Measurements from ENCODE around the gene SCNN1B. TPM values are rescaled to one million over a fixed set of nuclear protein-coding genes. Genes with fewer than 3 reads are reported as not detected.

SCNN1B gene
- total and polyA plus RNA-seq, 10 donors: 0.80 to 6.3 (median 2.9) TPM

DNA sequence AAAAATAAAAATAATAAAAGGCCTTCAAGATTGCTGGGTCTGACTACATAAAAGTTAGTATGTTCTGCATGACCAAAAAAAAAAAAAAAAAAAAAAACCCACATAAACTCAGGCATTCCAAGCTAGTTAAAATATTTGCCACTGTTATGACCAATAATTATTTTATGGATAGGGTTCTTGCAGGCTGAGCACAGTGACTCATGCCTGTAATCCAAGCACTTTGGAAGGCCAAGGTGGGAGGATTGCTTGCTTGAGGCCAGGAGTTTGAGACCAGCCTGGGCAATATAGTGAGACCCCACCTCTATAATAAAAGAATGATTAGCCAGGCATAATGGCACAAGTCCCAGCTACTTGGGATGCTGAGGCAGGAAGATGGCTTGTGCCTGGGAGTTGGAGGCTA lies 8.1 kb downstream of the SCNN1B start:
- no peak overlapping the region for H3K27ac ChIP-seq
- intact Hi-C loops (cut with DNase I; ENCODE audit: low total_unique reads): no loop called here
- no peaks in the 10 kb centered on the region for H3K4me1 ChIP-seq
- H3K4me3 ChIP-seq: no peak overlapping the region
- H3K27me3 ChIP-seq (replicated peaks in 1 of 7): peaks cover 0 to 5% (median 0%) of the 10 kb centered on the region in 7 donors
- H3K9me3 ChIP-seq: peaks cover 0 to 14% (median 8%) of the 10 kb centered on the region in 8 donors
- TF ChIP-seq POLR2A (IDR thresholded peaks at IDR 0.05) (no peak), POLR2AphosphoS5 (IDR thresholded peaks at IDR 0.05) (no peak)
- TF ChIP-seq, protein P1, sequence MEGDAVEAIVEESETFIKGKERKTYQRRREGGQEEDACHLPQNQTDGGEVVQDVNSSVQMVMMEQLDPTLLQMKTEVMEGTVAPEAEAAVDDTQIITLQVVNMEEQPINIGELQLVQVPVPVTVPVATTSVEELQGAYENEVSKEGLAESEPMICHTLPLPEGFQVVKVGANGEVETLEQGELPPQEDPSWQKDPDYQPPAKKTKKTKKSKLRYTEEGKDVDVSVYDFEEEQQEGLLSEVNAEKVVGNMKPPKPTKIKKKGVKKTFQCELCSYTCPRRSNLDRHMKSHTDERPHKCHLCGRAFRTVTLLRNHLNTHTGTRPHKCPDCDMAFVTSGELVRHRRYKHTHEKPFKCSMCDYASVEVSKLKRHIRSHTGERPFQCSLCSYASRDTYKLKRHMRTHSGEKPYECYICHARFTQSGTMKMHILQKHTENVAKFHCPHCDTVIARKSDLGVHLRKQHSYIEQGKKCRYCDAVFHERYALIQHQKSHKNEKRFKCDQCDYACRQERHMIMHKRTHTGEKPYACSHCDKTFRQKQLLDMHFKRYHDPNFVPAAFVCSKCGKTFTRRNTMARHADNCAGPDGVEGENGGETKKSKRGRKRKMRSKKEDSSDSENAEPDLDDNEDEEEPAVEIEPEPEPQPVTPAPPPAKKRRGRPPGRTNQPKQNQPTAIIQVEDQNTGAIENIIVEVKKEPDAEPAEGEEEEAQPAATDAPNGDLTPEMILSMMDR (IDR thresholded peaks at IDR 0.05 in 8 of 11, conservative IDR thresholded peaks at IDR 0.05 in 3 of 11): no peak
- DNase-seq: no peak
- no peaks in the 10 kb centered on the region for H3K36me3 ChIP-seq

DNA sequence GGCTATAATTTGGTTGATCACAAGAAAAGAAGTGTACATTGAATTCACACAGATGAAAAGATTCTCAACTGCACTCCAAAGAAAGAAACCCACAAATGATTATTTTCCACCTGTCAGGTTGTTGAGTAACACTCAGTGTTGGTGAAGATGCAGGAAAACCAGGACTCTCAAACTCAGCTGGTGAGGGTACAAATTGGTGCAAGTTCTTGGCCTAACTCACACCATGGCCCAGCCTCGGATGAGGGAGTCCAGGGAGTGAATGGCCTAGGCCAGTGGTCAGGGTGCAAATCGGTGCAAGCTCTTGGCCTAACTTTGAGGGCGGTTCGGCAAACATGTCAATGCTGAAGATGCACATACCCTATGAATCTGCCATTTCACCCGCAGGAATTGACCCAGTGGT lies 8.6 kb downstream of the SCNN1B start:
- no peak for DNase-seq
- 86 to 95% (median 94%) methylated on average over 5 of the region's 5 CpGs for WGBS, 5 donors
- H3K4me3 ChIP-seq: no peak overlapping the region
- H3K9me3 ChIP-seq: peaks cover 0 to 14% (median 8%) of the 10 kb centered on the region in 8 donors
- intact Hi-C loops (cut with DNase I; ENCODE audit: low total_unique reads): no loop called here
- TF ChIP-seq POLR2AphosphoS5 (IDR thresholded peaks at IDR 0.05) (no peak), POLR2A (IDR thresholded peaks at IDR 0.05) (no peak)
- TF ChIP-seq, protein P1 (IDR thresholded peaks at IDR 0.05 in 8 of 11, conservative IDR thresholded peaks at IDR 0.05 in 3 of 11): no peak
- no peaks in the 10 kb centered on the region for H3K4me1 ChIP-seq
- no peaks in the 10 kb centered on the region for H3K36me3 ChIP-seq
- peaks cover 0 to 4% (median 0%) of the 10 kb centered on the region in 7 donors for H3K27me3 ChIP-seq (replicated peaks in 1 of 7)
- no peak overlapping the region for H3K27ac ChIP-seq

DNA sequence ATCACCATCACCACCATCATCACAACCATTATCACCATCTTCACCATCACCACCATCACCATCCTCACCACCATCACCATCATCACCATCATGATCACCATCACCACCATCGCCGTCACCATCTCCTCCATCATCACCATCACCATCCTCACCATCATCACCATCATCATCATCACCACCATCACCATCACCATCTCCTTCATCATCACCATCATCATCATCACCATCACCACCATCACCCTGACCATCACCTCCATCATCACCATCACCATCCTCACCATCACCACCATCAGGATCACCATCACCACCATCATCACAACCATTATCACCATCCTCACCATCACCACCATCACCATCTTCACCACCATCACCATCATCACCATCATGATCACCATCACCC lies 14.1 kb downstream of the SCNN1B start:
- no peak for DNase-seq
- intact Hi-C loops (cut with DNase I; ENCODE audit: low total_unique reads): no loop called here
- 80 to 97% (median 93%) methylated on average over 1 to 2 of the region's 2 CpGs for WGBS, 5 donors

DNA sequence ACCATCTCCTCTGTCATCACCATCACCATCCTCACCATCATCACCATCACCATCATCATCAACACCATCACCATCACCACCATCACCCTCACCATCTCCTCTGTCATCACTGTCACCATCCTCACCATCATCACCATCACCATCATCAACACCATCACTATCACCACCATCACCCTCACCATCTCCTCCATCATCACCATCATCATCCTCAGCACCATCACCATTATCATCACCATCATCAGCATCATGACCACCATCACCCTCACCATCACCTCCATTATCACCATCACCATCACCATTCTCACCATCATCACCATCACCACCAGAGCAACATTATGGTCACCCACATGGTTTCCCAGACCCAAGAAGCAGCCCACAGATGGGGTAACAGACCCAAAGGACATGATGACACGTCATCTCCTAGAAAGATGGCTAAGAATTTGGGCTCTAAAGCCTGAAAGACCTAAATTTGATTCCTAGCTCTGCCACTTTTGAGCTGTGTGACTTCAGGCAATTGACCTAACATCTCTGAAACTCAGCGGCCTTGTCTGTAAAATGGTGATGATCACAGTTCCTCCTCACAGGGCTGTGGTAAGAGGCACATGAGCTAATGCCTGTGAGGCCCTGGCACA lies 14.6 kb downstream of the SCNN1B start:
- intact Hi-C loops (cut with DNase I; ENCODE audit: low total_unique reads): no loop called here
- no peak overlapping the region for H3K27ac ChIP-seq

More for the DNA sequence above, 14.1 kb downstream of the SCNN1B start:
- Histone ChIP-seq H3K27ac (no peak overlapping the region), H3K4me3 (no peak overlapping the region), H3K27me3 (replicated peaks in 1 of 7) (no peaks in the 10 kb centered on the region), H3K9me3 (peaks cover 0 to 4% (median 0%) of the 10 kb centered on the region in 8 donors), H3K36me3 (no peaks in the 10 kb centered on the region), H3K4me1 (no peaks in the 10 kb centered on the region)
- no peak for TF ChIP-seq POLR2AphosphoS5 (IDR thresholded peaks at IDR 0.05)
- TF ChIP-seq, protein P1 (IDR thresholded peaks at IDR 0.05 in 8 of 11, conservative IDR thresholded peaks at IDR 0.05 in 3 of 11): no peak
- TF ChIP-seq POLR2A (IDR thresholded peaks at IDR 0.05): no peak

More for the DNA sequence above, 14.6 kb downstream of the SCNN1B start:
- TF ChIP-seq POLR2A (IDR thresholded peaks at IDR 0.05) (no peak), POLR2AphosphoS5 (IDR thresholded peaks at IDR 0.05) (no peak)
- TF ChIP-seq, protein P1 (IDR thresholded peaks at IDR 0.05 in 8 of 11, conservative IDR thresholded peaks at IDR 0.05 in 3 of 11): no peak
- Histone ChIP-seq H3K9me3 (no peaks in the 10 kb centered on the region), H3K4me3 (no peak overlapping the region), H3K4me1 (no peaks in the 10 kb centered on the region), H3K27me3 (replicated peaks in 1 of 7) (no peaks in the 10 kb centered on the region), H3K36me3 (no peaks in the 10 kb centered on the region)
- 69 to 86% (median 82%) methylated on average over 2 of the region's 2 CpGs for WGBS, 5 donors
- DNase-seq: no peak

Measured in spleen (tissue), 11 donors.